Tibial nerve (tissue), 3 donors: ENCODE measurements around the gene ANKRD39.

ENCODE experiments used
- CTCF ChIP-seq, 5 experiments: fragments of 200-600 bp in 3 of 5; fragments of 450-650 bp in 2 of 5; sonication (generic) in 3 of 5; IDR thresholded peaks; one replicate each; pipeline ENCODE4 v1.5.1; 2016 to 2019; ENCODE audit warnings: antibody characterized with exemption in 5 of 5, mild to moderate bottlenecking in 3 of 5, moderate library complexity in 2 of 5
- POLR2A ChIP-seq, 2 donors: fragments of 450-650 bp; IDR thresholded peaks; one replicate each; pipeline ENCODE4 v1.6.1; 2017; ENCODE audit warnings: antibody characterized with exemption in 2 of 2, mild to moderate bottlenecking in 2 of 2, moderate library complexity in 2 of 2

DNA sequence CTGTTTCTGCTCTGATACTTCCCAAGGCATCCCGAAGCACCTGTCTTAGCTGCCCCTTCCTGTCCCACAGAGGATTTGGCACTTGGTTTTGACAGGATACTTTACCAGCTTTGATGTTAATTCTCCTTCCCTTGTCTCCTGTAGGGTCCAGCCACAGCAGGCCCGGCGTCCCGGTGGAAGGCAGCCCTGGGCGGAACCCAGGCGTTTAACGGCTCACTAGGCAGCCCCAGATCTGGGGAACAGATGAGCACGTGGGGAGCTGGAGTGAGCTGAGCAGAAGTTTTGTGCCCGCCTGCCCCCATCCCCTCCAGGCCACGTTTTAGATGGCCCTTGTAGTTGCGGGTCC is 25.4 kb downstream of the ANKRD39 start:
- TF ChIP-seq CTCF (IDR thresholded peaks at IDR 0.05) = no peak
- no peak for TF ChIP-seq POLR2A (IDR thresholded peaks at IDR 0.05)
